ENCODE data around the gene DPH1.

GRCh38 chr17:2064147-2064489, 34.2 kb downstream of the DPH1 start:
- no peak for TF ChIP-seq CTCF (IDR thresholded peaks at IDR 0.05)
- TF ChIP-seq POLR2AphosphoS5 (IDR thresholded peaks at IDR 0.05), result no peak
- TF ChIP-seq EP300 (IDR thresholded peaks at IDR 0.05), result no peak
